GM21526 (cell line): ENCODE measurements around the gene ZFR2.
A peak's percentile ranks its signal among the peaks of the same experiment; 100 is the strongest.
"Not testable (repeated sequence)": the region's sequence is repeated elsewhere in the genome, so short reads cannot be mapped to it uniquely, and the experiment has no call there.

Experiments
- ATAC-seq: cut with Tn5 transposase; IDR thresholded peaks from one replicate; pipeline ENCODE4 v1.9.1; 2021; ENCODE audit warnings: moderate library complexity; ENCODE audit not compliant: unreplicated experiment, low FRiP score

ZFR2 gene

GRCh38 chr19:3775374-3775711 is 93.5 kb downstream of the ZFR2 start:
- no peak for ATAC-seq

GRCh38 chr19:3774621-3775373 is 94.0 kb downstream of the ZFR2 start:
- ATAC-seq = no peak

DNA sequence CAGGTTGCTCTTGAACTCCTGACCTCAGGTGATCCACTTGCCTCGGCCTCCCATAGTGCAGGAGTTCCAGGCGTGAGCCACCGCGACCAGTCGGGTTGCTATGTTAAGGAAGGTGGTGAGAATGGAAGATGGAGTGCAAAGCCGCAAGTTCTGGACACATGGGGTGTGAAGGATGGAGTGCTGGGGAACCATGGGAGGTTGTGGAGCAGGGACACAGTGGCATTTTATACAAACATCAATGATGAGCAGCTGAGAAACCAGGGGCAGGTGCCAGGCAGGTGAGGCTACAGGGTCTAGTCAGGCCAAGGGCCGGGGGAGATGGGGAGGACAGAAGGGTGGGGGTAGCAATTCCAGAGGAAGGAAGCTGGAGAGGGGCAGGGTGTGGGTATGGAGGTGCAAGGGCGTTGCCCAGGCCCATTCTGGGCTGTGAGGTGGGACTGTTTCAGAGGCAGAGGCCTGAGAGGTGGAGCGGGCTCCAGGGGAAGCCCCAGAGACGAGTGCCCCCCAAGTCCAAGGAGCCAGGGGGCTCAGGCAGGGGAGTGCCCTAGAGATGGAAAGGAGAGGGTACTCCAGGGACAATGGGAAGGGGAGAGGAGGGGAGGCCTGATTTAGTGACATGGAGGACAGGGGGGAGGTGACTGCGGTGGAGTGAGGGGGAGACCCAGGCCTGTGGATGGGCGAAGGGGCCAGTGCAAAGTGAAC is 94.9 kb downstream of the ZFR2 start:
- no peak for ATAC-seq

GRCh38 chr19:3771906-3772455 is 96.9 kb downstream of the ZFR2 start, which contains the start of gene RAX2:
TSS of gene RAX2 (minus strand) at chr19:3772228. CDS start at chr19:3771742, 486 bp downstream.
- no peak for ATAC-seq

GRCh38 chr19:3771000-3771905 is 97.6 kb downstream of the ZFR2 start:
- ATAC-seq = no peak

GRCh38 chr19:3770136-3770999 is 98.5 kb downstream of the ZFR2 start:
- no peak for ATAC-seq

- no peak for ATAC-seq
Measured at GRCh38 chr19:3769494-3769893, 99.3 kb downstream of the ZFR2 start.

DNA sequence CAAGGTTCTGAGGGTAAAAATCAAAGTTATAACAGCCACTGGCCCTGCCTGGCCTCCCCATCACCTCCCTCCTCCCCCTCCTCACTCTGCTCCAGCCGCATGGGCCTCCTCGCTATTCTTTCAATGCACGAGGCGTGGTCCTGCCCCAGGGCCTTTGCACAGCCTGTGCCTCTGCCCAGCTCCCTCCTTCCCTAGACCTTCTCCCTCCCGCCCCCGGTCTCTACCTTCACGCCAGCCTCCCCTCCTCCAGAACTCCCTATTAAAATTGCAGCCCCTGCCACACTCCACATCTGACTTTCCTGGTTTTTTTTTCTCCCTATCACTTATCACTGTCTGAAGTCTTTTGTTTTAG is 100.1 kb downstream of the ZFR2 start:
- no peak for ATAC-seq

GRCh38 chr19:3768015-3768747 is 100.7 kb downstream of the ZFR2 start:
- no peak for ATAC-seq

DNA sequence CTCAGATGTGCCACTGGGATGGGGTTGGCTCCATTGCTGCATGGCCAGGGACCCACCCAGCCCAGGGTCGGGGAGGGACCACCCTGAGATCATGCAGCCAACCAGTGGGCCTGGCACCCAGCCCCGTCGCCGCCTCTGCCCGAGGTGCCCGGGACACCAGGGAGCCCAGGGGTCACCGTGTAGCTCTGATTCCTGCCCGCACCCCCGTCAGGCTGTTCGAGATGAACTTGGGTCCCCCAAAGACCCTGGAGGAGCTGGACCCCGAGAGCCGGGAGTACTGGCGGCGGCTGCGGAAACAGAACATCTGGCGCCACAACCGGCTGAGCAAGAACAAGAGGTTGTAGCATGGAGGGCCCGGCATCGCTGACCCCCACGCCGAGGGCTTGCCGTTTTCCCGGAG is 101.8 kb downstream of the ZFR2 start:
- ATAC-seq = no peak

DNA sequence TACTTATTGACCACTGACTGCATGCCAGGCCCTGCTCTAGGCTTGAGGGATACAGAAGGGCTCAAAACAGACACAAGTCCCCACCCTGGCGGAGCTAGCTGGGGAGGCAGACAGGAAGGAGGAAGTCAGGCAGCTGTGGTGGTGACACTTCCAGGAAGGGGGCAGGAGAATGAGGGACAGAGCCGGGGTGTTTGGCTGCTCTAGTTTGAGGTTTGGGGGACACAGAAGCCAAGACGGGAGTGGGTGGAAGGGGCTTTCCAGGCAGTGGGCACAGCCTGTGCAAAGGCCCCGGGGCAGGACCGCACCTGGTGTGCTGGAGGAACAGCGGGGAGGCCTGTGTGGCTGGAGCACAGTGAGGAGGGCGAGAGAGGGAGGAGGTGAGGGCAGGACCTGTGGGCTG is 102.3 kb downstream of the ZFR2 start:
- ATAC-seq = no peak

GRCh38 chr19:3765757-3766156 is 103.1 kb downstream of the ZFR2 start:
- ATAC-seq = not testable (repeated sequence)

DNA sequence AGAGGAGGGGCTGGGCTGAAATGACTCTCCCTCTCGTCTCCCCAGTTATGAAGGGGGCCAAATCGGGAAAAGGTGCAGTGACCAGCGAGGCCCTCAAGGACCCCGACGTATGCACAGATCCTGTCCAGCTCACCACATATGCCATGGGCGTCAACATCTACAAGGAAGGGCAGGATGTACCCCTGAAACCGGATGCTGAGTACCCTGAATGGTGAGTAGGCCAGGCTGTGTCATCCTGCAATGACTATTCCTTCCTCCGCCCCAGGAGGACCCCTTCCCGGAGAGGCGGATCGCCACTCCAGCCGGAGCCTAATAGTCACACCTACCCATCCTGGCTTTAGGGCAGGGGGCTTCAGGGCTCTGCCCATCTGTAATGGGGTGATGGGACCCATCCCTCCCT is 103.7 kb downstream of the ZFR2 start:
- ATAC-seq = no peak

- ATAC-seq = peak; percentile 60
Measured at GRCh38 chr19:3762501-3763459, 106.1 kb downstream of the ZFR2 start, which contains the start of gene MRPL54. TSS of gene MRPL54 (plus strand) at chr19:3762682. CDS start at chr19:3762701, 19 bp downstream.

- no peak for ATAC-seq
Measured at GRCh38 chr19:3762130-3762473, 106.7 kb downstream of the ZFR2 start.

DNA sequence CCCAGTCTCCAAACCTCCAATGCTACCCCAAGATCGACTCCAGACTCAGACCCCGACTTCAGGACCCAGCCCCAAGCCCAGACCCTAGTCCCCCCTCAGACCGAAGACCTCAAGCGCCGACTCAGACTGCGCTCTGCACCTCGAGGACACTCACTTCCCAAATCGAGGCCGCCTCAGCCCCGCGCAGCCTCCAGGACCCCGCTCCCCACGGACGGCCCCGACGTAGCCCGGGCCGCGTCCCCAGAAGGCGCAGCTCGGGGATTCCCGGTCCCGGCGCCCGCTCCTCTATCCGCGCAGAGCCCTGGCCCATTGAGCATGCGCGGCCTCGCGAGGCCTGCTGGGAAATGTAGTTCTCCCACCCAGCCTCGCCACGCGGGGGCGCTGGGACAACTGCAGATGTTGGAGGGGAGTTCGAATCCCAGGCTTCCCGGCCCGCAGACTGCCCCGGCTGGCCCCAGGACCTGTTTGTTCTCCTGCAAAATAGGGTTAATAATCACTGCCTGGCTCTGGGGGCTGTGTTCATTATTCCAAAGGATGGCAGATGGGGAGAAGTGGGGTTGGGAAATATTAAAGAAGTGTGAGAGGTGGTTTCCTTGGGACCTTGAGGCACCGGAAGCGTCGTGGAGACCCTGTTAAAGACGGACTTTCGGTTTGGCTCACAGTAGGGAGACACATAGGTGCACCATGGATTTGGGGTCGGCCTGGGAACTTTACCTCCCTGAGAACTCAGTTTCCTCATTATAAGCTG is 107.3 kb downstream of the ZFR2 start, which contains the start of gene APBA3:
Gene APBA3 (minus strand): TSS at position 311 of the 748 bp plus-strand sequence. CDS start 1,428 bp downstream, outside the sequence.
- ATAC-seq = peak; percentile 44

GRCh38 chr19:3760871-3761361 is 107.9 kb downstream of the ZFR2 start:
- ATAC-seq = no peak
